Liver (tissue), 9 donors: ENCODE results near the gene TERT. TPM values are rescaled to one million over a fixed set of nuclear protein-coding genes. Genes with fewer than 3 reads are reported as not detected.

Source experiments
- DNase-seq: peaks from one replicate; pipeline ENCODE4 v3.0.0-alpha.2; 2017; ENCODE audit warnings: low spot score
- H3K27ac ChIP-seq, 2 donors: one replicate each; pipeline ENCODE4 v1.7.0; 2013; ENCODE audit warnings: inconsistent platforms in 2 of 2, low read length in 2 of 2, control low read depth in 1 of 2, low read depth in 1 of 2, mild to moderate bottlenecking in 1 of 2
- H3K27me3 ChIP-seq, 4 donors: one replicate each; pipeline versions ENCODE4 v1.6.1 to v1.7.0; 2013; ENCODE audit warnings: low read length in 3 of 4, inconsistent platforms in 1 of 4, mild to moderate bottlenecking in 1 of 4, moderate library complexity in 1 of 4; ENCODE audit not compliant: control insufficient read depth in 4 of 4, insufficient read depth in 4 of 4
- H3K36me3 ChIP-seq, 4 donors: one replicate each; pipeline versions ENCODE4 v1.6.1 to v1.7.0; 2013; ENCODE audit warnings: low read length in 3 of 4, mild to moderate bottlenecking in 3 of 4, low read depth in 1 of 4, moderate library complexity in 1 of 4; ENCODE audit not compliant: control insufficient read depth in 4 of 4, insufficient read depth in 3 of 4
- H3K4me1 ChIP-seq, 4 donors: one replicate each; pipeline versions ENCODE4 v1.6.1 to v1.7.0; 2013; ENCODE audit warnings: low read length in 3 of 4, mild to moderate bottlenecking in 3 of 4, moderate library complexity in 1 of 4; ENCODE audit not compliant: control insufficient read depth in 4 of 4, insufficient read depth in 4 of 4
- H3K4me3 ChIP-seq, 3 donors: one replicate each; pipeline versions ENCODE4 v1.6.1 to v1.7.0; 2013; ENCODE audit warnings: low read length in 3 of 3, control low read depth in 1 of 3, low read depth in 1 of 3, mild to moderate bottlenecking in 1 of 3
- H3K9ac ChIP-seq, 2 donors: one replicate each; pipeline ENCODE4 v1.7.0; 2013; ENCODE audit warnings: low read length in 2 of 2, mild to moderate bottlenecking in 2 of 2, moderate library complexity in 2 of 2, control low read depth in 1 of 2, low read depth in 1 of 2
- H3K9me3 ChIP-seq, 4 donors: one replicate each; pipeline versions ENCODE4 v1.6.1 to v1.7.0; 2013; ENCODE audit warnings: low read length in 3 of 4; ENCODE audit not compliant: control insufficient read depth in 4 of 4
- EGR1 ChIP-seq, 2 donors: IDR thresholded peaks; 2 replicates each; pipeline ENCODE4 v1.6.1; 2016 to 2018; ENCODE audit warnings: antibody characterized with exemption in 2 of 2, low read depth in 2 of 2
- FOXA1 ChIP-seq: IDR thresholded peaks from 2 replicates; pipeline ENCODE4 v1.6.1; 2016; ENCODE audit warnings: antibody characterized with exemption
- FOXA2 ChIP-seq: IDR thresholded peaks from 2 replicates; pipeline ENCODE4 v1.6.1; 2016; ENCODE audit warnings: antibody characterized with exemption
- GABPA ChIP-seq, 2 donors: IDR thresholded peaks in 1 of 2; conservative IDR thresholded peaks in 1 of 2; 2 replicates each; pipeline ENCODE4 v1.6.1; 2016; ENCODE audit warnings: antibody characterized with exemption in 2 of 2, mild to moderate bottlenecking in 1 of 2, moderate library complexity in 1 of 2
- HNF4A ChIP-seq, 2 donors: conservative IDR thresholded peaks; 2 replicates each; pipeline ENCODE4 v1.6.1; 2016; ENCODE audit warnings: antibody characterized with exemption in 2 of 2, mild to moderate bottlenecking in 2 of 2
- HNF4G ChIP-seq: IDR thresholded peaks from 2 replicates; pipeline ENCODE4 v1.6.1; 2016; ENCODE audit warnings: antibody characterized with exemption
- JUND ChIP-seq, 2 donors: IDR thresholded peaks; 2 replicates each; pipeline ENCODE4 v1.6.1; 2016; ENCODE audit warnings: antibody characterized with exemption in 2 of 2
- NR2F2 ChIP-seq: IDR thresholded peaks from 2 replicates; pipeline ENCODE4 v1.6.1; 2016; ENCODE audit warnings: antibody characterized with exemption
- RAD21 ChIP-seq, 2 donors: IDR thresholded peaks; 2 replicates each; pipeline ENCODE4 v1.6.1; 2016; ENCODE audit warnings: antibody characterized with exemption in 2 of 2, mild to moderate bottlenecking in 2 of 2
- RXRA ChIP-seq, 2 donors: IDR thresholded peaks; 2 replicates each; pipeline ENCODE4 v1.6.1; 2017 to 2018; ENCODE audit warnings: antibody characterized with exemption in 2 of 2, mild to moderate bottlenecking in 1 of 2
- SP1 ChIP-seq: IDR thresholded peaks from 2 replicates; pipeline ENCODE4 v1.6.1; 2018; ENCODE audit warnings: antibody characterized with exemption, mild to moderate bottlenecking
- TAF1 ChIP-seq: conservative IDR thresholded peaks from 2 replicates; pipeline ENCODE4 v1.6.1; 2016; ENCODE audit warnings: antibody characterized with exemption, mild to moderate bottlenecking
- YY1 ChIP-seq: IDR thresholded peaks from 2 replicates; pipeline ENCODE4 v1.6.1; 2016; ENCODE audit warnings: antibody characterized with exemption, mild to moderate bottlenecking
- WGBS: extraction: QIAGEN DNeasy Blood & Tissue Kit; methylation state at CpG from one replicate; pipeline ENCODE4 v1.1.7; 2013; 5-methylcytosine and 5-hydroxymethylcytosine counted together
- polyA plus RNA-seq, 2 donors: library from polyadenylated mRNA; stranded (reverse) in 1 of 2; unstranded in 1 of 2; fragments of 200-250 nt in 1 of 2; fragments of >200 nt in 1 of 2; fragmentation: Nextera tagmentation in 1 of 2; extraction: Ambion mirVana in 1 of 2; gene quantifications; one replicate each; pipeline versions ENCODE4 v1.2.1 to v1.2.3, GENCODE V29; 2013 to 2015
- total RNA-seq, 2 donors: library from RNA; depleted of rRNA; stranded (reverse); fragments of >200 nt; gene quantifications; one replicate each; pipeline ENCODE4 v1.2.3, GENCODE V29; 2014
- TF ChIP-seq, protein P1 (sequence below): IDR thresholded peaks from 2 replicates; pipeline ENCODE4 v1.6.1; 2016; ENCODE audit warnings: antibody characterized with exemption
- TF ChIP-seq, protein P2 (sequence below): IDR thresholded peaks from 2 replicates; pipeline ENCODE4 v1.6.1; 2016; ENCODE audit warnings: antibody characterized with exemption
- TF ChIP-seq, protein P3 (sequence below): fragments of 150-350 bp; IDR thresholded peaks from 2 replicates; pipeline ENCODE4 v1.5.1; 2017; ENCODE audit warnings: improper control_type of control experiment, low read depth, low read length; ENCODE audit not compliant: missing input control
- TF ChIP-seq, protein P4 (sequence below): IDR thresholded peaks from 2 replicates; pipeline ENCODE4 v1.6.1; 2016; ENCODE audit warnings: antibody characterized with exemption, mild to moderate bottlenecking
- donor health status: healthy.
- donor health status: healthy.
- donor health status: healthy.
- donor health status: healthy.
- donor health status: healthy.

Gene TERT
- total and polyA plus RNA-seq, 4 donors = 0.14 TPM; not detected in 3

DNA sequence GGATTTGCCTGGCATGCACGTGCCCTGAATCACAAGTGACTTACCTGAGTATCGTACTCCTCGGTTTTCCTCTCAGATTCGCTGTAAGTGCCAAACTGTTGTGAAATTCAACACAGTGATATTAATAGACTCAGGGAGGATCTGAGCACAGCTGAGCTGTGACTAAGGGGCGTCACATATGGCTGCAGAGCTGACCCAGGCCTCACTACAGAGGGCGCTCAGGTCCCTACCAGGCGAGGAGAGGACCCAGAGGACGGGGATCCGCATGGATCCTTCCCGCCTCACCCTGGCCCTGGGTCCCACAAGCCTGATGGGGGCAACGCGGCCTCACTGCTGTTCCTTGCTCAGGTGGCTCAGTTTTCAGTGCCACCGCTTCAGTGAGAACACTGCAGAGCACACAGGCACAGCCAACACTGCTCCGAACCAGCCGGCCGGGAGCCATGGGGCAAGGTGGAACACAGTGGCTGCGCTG is 29.9 kb upstream of the TERT start:
- TF ChIP-seq, protein P1, sequence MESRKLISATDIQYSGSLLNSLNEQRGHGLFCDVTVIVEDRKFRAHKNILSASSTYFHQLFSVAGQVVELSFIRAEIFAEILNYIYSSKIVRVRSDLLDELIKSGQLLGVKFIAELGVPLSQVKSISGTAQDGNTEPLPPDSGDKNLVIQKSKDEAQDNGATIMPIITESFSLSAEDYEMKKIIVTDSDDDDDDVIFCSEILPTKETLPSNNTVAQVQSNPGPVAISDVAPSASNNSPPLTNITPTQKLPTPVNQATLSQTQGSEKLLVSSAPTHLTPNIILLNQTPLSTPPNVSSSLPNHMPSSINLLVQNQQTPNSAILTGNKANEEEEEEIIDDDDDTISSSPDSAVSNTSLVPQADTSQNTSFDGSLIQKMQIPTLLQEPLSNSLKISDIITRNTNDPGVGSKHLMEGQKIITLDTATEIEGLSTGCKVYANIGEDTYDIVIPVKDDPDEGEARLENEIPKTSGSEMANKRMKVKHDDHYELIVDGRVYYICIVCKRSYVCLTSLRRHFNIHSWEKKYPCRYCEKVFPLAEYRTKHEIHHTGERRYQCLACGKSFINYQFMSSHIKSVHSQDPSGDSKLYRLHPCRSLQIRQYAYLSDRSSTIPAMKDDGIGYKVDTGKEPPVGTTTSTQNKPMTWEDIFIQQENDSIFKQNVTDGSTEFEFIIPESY = no peak
- TF ChIP-seq SP1 (no peak), HNF4G (no peak), YY1 (no peak), GABPA (IDR thresholded peaks at IDR 0.05 in 1 of 2, conservative IDR thresholded peaks at IDR 0.05 in 1 of 2) (no peak), RXRA (IDR thresholded peaks at IDR 0.05) (no peak), RAD21 (IDR thresholded peaks at IDR 0.05) (no peak), JUND (IDR thresholded peaks at IDR 0.05) (no peak), FOXA2 (no peak), HNF4A (conservative IDR thresholded peaks at IDR 0.05) (no peak)
- TF ChIP-seq, protein P2, sequence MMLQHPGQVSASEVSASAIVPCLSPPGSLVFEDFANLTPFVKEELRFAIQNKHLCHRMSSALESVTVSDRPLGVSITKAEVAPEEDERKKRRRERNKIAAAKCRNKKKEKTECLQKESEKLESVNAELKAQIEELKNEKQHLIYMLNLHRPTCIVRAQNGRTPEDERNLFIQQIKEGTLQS = no peak
- TF ChIP-seq, protein P3, sequence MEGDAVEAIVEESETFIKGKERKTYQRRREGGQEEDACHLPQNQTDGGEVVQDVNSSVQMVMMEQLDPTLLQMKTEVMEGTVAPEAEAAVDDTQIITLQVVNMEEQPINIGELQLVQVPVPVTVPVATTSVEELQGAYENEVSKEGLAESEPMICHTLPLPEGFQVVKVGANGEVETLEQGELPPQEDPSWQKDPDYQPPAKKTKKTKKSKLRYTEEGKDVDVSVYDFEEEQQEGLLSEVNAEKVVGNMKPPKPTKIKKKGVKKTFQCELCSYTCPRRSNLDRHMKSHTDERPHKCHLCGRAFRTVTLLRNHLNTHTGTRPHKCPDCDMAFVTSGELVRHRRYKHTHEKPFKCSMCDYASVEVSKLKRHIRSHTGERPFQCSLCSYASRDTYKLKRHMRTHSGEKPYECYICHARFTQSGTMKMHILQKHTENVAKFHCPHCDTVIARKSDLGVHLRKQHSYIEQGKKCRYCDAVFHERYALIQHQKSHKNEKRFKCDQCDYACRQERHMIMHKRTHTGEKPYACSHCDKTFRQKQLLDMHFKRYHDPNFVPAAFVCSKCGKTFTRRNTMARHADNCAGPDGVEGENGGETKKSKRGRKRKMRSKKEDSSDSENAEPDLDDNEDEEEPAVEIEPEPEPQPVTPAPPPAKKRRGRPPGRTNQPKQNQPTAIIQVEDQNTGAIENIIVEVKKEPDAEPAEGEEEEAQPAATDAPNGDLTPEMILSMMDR = no peak
- TF ChIP-seq, protein P4, sequence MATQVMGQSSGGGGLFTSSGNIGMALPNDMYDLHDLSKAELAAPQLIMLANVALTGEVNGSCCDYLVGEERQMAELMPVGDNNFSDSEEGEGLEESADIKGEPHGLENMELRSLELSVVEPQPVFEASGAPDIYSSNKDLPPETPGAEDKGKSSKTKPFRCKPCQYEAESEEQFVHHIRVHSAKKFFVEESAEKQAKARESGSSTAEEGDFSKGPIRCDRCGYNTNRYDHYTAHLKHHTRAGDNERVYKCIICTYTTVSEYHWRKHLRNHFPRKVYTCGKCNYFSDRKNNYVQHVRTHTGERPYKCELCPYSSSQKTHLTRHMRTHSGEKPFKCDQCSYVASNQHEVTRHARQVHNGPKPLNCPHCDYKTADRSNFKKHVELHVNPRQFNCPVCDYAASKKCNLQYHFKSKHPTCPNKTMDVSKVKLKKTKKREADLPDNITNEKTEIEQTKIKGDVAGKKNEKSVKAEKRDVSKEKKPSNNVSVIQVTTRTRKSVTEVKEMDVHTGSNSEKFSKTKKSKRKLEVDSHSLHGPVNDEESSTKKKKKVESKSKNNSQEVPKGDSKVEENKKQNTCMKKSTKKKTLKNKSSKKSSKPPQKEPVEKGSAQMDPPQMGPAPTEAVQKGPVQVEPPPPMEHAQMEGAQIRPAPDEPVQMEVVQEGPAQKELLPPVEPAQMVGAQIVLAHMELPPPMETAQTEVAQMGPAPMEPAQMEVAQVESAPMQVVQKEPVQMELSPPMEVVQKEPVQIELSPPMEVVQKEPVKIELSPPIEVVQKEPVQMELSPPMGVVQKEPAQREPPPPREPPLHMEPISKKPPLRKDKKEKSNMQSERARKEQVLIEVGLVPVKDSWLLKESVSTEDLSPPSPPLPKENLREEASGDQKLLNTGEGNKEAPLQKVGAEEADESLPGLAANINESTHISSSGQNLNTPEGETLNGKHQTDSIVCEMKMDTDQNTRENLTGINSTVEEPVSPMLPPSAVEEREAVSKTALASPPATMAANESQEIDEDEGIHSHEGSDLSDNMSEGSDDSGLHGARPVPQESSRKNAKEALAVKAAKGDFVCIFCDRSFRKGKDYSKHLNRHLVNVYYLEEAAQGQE = no peak
- Histone ChIP-seq H3K9ac (no peak overlapping the region), H3K27ac (no peak overlapping the region), H3K9me3 (no peaks in the 10 kb centered on the region), H3K4me1 (peaks cover 0 to 3% (median 0%) of the 10 kb centered on the region in 4 donors), H3K4me3 (no peak overlapping the region), H3K27me3 (no peaks in the 10 kb centered on the region), H3K36me3 (peaks cover 14 to 65% (median 29%) of the 10 kb centered on the region in 4 donors)
- no peak for DNase-seq
- WGBS = 88% methylated on average over 17 of the region's 17 CpGs

DNA sequence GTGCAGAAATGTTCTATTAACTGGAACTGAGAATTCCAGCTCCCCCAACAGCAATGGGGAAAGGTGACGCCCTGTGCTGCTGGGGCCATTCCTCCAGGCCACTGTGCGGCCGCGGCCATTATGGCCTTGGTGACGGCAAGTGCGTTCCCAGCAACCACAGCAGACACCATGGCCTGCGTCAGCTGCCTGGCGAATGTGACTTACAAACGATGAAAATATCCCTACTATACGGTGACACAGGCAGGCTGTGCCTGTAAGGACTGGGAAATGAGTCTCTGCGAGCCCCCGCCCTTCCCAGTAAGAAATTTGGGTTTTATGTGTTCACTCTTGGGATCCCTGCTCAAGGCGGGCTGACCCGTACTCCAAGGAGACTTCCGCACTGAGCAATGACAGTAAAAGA is 29.4 kb upstream of the TERT start:
- H3K4me3 ChIP-seq = no peak overlapping the region
- H3K36me3 ChIP-seq = peaks cover 14 to 69% (median 33%) of the 10 kb centered on the region in 4 donors
- H3K9ac ChIP-seq = no peak overlapping the region
- no peak for DNase-seq
- WGBS = 97% methylated on average over 15 of the region's 15 CpGs
- peaks cover 0 to 3% (median 0%) of the 10 kb centered on the region in 4 donors for H3K4me1 ChIP-seq
- H3K27ac ChIP-seq = no peak overlapping the region
- H3K9me3 ChIP-seq = no peaks in the 10 kb centered on the region
- no peaks in the 10 kb centered on the region for H3K27me3 ChIP-seq
- TF ChIP-seq, protein P2 = no peak
- TF ChIP-seq NR2F2 (no peak), JUND (IDR thresholded peaks at IDR 0.05) (no peak), FOXA1 (no peak), EGR1 (IDR thresholded peaks at IDR 0.05; ENCODE audit: low read depth in 2 of 2) (no peak), RXRA (IDR thresholded peaks at IDR 0.05) (no peak), YY1 (no peak), FOXA2 (no peak), HNF4G (no peak), SP1 (no peak), HNF4A (conservative IDR thresholded peaks at IDR 0.05) (no peak), TAF1 (no peak), GABPA (IDR thresholded peaks at IDR 0.05 in 1 of 2, conservative IDR thresholded peaks at IDR 0.05 in 1 of 2) (no peak)
- TF ChIP-seq, protein P4 = no peak
- TF ChIP-seq, protein P1 = no peak
